ENCODE data around the gene TMEM52B.
A peak's percentile ranks its signal among the peaks of the same experiment; 100 is the strongest.

Gene TMEM52B

GRCh38 chr12:10140001-10140400, 38.8 kb upstream of the TMEM52B start:
- DNase-seq (ENCODE audit: low spot score), result peak; percentile 46
- in situ Hi-C loops (cut with MboI; ENCODE audit: low sequenced_read_pairs, unreplicated experiment), result loop anchor here (10.0 to 25.0 kb wide), 2 partner anchors 95 to 328 kb away; no protein-coding TSS in a partner anchor
- peak; percentile 53 for TF ChIP-seq CTCF (IDR thresholded peaks at IDR 0.05; ENCODE audit: borderline replicate concordance, control extremely low read depth, extremely low read depth, insufficient read depth, missing control alignments)

- in situ Hi-C loops (cut with MboI; ENCODE audit: low sequenced_read_pairs, unreplicated experiment), result loop anchor here (10.0 to 25.0 kb wide), 2 partner anchors 98 to 331 kb away; no protein-coding TSS in a partner anchor
- DNase-seq (ENCODE audit: low spot score), result no peak
- TF ChIP-seq CTCF (IDR thresholded peaks at IDR 0.05; ENCODE audit: borderline replicate concordance, control extremely low read depth, extremely low read depth, insufficient read depth, missing control alignments), result no peak
Measured at GRCh38 chr12:10142976-10143589, 35.7 kb upstream of the TMEM52B start.

DNA sequence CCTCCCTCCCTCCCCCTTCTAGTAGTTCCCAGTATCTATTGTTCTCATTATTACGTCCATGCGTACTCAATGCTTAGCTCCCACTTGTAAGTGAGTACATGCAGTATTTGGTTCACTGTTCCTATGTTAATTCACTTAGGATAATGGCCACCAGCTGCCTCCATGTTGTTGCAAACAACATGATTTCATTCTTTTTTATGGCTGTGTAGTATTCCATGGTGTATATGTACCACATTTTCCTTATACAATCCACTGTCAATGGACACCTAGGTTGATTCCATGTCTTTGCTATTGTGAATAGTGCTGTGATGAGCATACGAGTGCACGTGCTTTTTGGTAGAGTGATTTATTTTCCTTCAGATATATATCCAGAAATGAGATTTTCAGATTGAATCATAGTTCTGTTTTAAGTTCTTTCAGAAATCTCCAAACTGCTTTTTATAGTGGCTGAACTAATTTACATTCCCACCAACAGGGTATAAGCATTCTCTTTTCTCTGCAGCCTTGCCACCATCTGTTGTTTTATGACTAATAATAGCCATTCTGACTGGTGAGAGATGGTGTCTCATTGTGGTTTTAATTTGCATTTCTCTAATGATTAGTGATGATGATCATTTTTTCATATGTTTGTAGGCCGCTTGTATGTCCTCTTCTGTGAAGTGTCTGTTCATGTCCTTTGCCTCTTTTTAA, 31.0 kb upstream of the TMEM52B start:
- no peak for TF ChIP-seq CTCF (IDR thresholded peaks at IDR 0.05; ENCODE audit: borderline replicate concordance, control extremely low read depth, extremely low read depth, insufficient read depth, missing control alignments)
- no peak for DNase-seq (ENCODE audit: low spot score)
- in situ Hi-C loops (cut with MboI; ENCODE audit: low sequenced_read_pairs, unreplicated experiment), result loop anchor here (10.0 to 25.0 kb wide), 2 partner anchors 103 to 336 kb away; no protein-coding TSS in a partner anchor

DNA sequence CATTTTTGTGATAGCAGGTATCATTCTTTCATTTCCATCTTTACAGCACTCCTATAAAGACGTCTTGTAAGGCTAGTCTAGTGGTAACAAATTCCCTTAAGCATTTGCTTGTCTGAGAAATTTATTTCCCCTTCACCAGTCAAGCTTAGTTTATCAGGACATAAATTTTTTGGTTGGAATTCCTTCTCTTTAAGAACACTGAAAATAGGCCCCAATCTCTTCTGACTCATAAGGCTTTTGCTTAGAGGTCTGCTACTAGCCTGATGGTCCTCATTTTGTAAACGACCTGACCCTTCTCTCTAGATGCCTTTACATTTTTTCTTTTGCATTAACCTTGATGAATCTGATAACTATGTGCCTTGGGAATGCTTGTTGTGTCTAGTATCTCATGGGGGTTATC, 27.2 kb upstream of the TMEM52B start:
- no peak for TF ChIP-seq CTCF (IDR thresholded peaks at IDR 0.05; ENCODE audit: borderline replicate concordance, control extremely low read depth, extremely low read depth, insufficient read depth, missing control alignments)
- DNase-seq (ENCODE audit: low spot score), result no peak
- in situ Hi-C loops (cut with MboI; ENCODE audit: low sequenced_read_pairs, unreplicated experiment), result no loop called here

DNA sequence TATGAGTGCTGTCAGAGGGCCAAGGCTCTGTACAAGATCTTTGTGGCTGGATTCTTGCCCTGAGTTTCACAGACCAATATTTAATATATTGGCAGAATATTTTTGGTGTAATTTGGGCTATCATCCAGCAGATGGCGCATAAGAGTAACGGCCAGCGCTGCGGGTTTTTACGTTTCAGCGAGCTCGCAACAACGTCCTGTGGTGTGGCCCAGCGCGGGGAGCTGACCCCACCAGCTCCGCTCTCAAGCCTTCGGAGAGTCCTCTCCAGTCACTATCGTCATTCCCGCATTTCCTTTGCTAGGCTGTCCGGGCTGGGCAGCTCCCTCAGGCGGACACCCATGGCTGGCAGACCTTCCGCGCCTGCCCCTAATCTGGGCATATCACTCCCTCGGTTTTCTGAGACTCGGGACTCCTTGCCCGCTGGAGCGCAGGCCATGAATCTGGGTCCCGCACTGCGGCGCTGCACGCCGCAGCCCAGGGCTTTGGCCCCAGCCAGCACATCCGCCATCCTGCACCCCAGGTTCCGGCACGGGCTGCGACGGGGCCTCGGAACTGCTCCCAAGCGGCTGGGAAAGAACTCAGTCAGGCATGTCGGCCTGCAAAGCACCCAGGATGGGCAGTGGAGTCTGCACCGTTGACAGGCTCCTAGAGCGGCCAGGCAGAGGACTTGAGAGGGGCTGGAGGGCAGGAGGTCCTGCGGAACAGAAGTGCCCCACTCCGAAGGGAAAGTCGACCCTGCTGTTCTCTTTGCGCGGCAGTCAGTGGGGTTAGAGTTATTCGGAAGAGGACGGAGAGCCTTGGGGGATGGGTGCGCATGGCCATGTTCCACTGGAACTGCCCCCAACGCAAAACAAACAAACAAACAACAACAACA, 25.3 kb upstream of the TMEM52B start:
- TF ChIP-seq CTCF (IDR thresholded peaks at IDR 0.05; ENCODE audit: borderline replicate concordance, control extremely low read depth, extremely low read depth, insufficient read depth, missing control alignments), result peak; percentile 62
- peak; percentile 69 for DNase-seq (ENCODE audit: low spot score)
- in situ Hi-C loops (cut with MboI; ENCODE audit: low sequenced_read_pairs, unreplicated experiment), result no loop called here

DNA sequence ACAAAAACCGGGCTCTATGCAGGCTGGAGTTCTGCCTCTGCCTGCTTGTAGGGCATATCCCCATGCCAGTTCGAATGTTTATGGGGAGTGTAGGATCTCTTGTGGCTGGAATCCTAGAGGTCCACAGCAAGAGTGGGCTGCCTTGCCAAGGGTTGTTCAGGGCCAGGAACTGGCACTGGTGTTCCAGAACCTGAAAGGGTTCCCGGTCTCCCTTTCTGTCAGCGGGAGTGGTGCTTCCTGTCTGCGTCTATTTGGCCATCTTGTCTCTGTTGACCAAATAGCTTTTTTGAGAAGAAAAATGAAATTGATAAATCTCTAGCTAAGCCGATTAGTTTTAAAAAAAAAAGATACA, 24.7 kb upstream of the TMEM52B start:
- no peak for TF ChIP-seq CTCF (IDR thresholded peaks at IDR 0.05; ENCODE audit: borderline replicate concordance, control extremely low read depth, extremely low read depth, insufficient read depth, missing control alignments)
- no peak for DNase-seq (ENCODE audit: low spot score)
- in situ Hi-C loops (cut with MboI; ENCODE audit: low sequenced_read_pairs, unreplicated experiment), result no loop called here

Data from GM13976 (cell line).